ENCODE data around the gene ALDH3B1.

Gene ALDH3B1

DNA sequence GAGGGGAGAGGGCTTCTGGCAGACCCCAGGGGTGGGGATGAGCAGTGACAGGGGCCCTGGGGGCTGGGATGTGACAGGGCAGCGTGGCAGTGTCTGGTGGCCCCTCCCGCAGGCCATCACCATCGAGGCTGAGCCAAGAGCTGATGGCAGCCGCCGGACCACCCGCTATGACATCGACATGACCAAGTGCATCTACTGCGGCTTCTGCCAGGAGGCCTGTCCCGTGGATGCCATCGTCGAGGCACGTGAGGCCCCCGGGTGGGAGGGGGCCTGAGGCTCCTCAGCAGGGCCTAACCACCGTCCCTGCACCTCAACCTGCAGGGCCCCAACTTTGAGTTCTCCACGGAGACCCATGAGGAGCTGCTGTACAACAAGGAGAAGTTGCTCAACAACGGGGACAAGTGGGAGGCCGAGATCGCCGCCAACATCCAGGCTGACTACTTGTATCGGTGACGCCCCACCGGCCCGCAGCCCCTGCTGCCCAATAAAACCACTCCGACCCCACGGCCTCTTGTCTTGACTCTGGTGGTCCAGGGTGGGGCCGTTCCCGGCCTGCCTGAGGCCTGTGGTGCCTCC is 26.1 kb downstream of the ALDH3B1 start:
- Histone ChIP-seq H2AFZ (ENCODE audit: low read depth, low read length) (no peak overlapping the region), H3K27ac (ENCODE audit: low read length) (no peak overlapping the region), H3K36me3 (replicated peaks; ENCODE audit: low read depth, low read length) (peaks cover 14% of the 10 kb centered on the region), H3K4me1 (ENCODE audit: low read length) (peaks cover 28% of the 10 kb centered on the region), H3K4me2 (ENCODE audit: low read length) (no peak overlapping the region), H4K20me1 (ENCODE audit: insufficient read depth, low read length) (no peaks in the 10 kb centered on the region; the same call in 1 of the 2 replicates), H3K9me3 (ENCODE audit: insufficient read depth, low read length) (no peaks in the 10 kb centered on the region), H3K4me3 (ENCODE audit: low read length) (no peak overlapping the region), H3K9ac (ENCODE audit: low read length) (no peak overlapping the region), H3K79me2 (ENCODE audit: low read length) (peaks cover 42% of the 10 kb centered on the region), H3K27me3 (ENCODE audit: low read depth, low read length) (no peaks in the 10 kb centered on the region)
- TF ChIP-seq, protein P1, sequence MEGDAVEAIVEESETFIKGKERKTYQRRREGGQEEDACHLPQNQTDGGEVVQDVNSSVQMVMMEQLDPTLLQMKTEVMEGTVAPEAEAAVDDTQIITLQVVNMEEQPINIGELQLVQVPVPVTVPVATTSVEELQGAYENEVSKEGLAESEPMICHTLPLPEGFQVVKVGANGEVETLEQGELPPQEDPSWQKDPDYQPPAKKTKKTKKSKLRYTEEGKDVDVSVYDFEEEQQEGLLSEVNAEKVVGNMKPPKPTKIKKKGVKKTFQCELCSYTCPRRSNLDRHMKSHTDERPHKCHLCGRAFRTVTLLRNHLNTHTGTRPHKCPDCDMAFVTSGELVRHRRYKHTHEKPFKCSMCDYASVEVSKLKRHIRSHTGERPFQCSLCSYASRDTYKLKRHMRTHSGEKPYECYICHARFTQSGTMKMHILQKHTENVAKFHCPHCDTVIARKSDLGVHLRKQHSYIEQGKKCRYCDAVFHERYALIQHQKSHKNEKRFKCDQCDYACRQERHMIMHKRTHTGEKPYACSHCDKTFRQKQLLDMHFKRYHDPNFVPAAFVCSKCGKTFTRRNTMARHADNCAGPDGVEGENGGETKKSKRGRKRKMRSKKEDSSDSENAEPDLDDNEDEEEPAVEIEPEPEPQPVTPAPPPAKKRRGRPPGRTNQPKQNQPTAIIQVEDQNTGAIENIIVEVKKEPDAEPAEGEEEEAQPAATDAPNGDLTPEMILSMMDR (IDR thresholded peaks at IDR 0.05; ENCODE audit: low read depth, low read length) = no peak
- no peak for TF ChIP-seq EZH2phosphoT487 (IDR thresholded peaks at IDR 0.05; ENCODE audit: low read depth)

DNA sequence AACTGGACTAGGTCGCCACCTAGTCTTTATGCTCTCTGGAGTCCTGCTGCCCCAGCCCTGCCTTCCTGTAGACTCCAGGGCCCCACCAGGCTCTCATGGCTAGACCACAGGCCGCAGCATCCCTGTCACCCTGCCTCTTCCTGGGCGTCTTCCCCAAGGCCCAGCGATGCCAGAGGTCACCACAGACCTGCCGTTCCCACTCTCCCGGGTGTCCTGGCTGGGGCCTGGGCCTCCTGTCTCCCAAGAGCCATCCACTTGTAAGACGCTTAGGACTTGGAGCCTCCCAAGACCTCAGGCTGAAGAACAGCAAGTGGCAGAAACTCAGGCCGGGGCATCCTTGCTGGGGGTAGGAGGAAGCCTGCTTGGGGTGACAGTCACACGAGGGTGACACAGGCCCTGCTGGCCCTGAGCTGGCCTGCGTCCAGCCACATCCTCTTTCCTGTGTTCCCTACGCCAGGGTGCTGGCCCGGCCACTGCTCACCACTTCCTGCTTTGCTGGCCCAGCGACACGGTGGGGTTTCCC is 26.7 kb downstream of the ALDH3B1 start:
- Histone ChIP-seq H3K4me2 (ENCODE audit: low read length) (no peak overlapping the region), H2AFZ (ENCODE audit: low read depth, low read length) (no peak overlapping the region), H3K4me1 (ENCODE audit: low read length) (peaks cover 24% of the 10 kb centered on the region), H4K20me1 (ENCODE audit: insufficient read depth, low read length) (no peaks in the 10 kb centered on the region; the same call in 1 of the 2 replicates), H3K9me3 (ENCODE audit: insufficient read depth, low read length) (no peaks in the 10 kb centered on the region), H3K27ac (ENCODE audit: low read length) (no peak overlapping the region), H3K9ac (ENCODE audit: low read length) (no peak overlapping the region), H3K27me3 (ENCODE audit: low read depth, low read length) (no peaks in the 10 kb centered on the region), H3K79me2 (ENCODE audit: low read length) (peaks cover 42% of the 10 kb centered on the region), H3K36me3 (replicated peaks; ENCODE audit: low read depth, low read length) (peaks cover 19% of the 10 kb centered on the region), H3K4me3 (ENCODE audit: low read length) (no peak overlapping the region)
- TF ChIP-seq EZH2phosphoT487 (IDR thresholded peaks at IDR 0.05; ENCODE audit: low read depth) = no peak
- TF ChIP-seq, protein P1 (IDR thresholded peaks at IDR 0.05; ENCODE audit: low read depth, low read length) = no peak

DNA sequence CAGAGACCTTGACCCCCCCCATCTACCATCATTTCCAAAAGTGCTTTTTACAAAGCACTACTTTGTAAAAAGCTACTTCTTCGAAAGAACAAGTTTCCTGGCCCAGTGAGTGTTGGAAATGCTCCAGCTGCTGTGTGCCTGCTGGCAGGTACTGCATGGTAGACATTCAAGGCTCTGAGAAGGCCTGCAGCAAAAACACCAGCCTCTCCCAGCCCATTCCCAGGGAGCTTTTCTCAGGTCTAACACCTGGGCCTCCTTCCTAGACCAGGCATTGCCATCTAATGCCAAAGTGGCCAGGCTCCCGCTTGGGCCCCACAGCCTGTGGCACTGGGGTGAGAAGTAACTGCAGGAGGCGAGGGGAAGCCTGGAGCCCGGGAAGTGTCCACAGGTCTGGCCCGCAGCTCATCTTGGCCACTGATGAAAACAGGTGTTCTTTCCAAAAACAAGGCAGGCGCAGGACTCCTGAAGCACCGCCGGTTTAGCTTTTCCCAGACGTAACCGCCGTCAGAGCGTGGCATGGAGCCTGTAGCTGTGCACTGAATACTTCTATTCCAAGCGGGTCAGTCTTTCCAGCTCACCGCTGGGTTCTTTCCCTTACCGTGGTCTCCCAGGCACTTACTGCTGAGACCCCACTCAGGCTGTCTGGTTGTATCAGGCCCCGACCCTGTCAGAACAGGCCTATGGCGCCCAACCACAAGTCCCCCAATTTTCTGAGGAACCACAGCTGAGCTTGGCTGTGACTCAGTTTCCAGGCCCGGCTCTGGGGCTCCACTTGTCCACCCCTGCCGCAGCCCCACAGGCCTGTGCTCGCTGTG is 27.5 kb downstream of the ALDH3B1 start:
- peaks cover 20% of the 10 kb centered on the region for H3K4me1 ChIP-seq (ENCODE audit: low read length)
- H3K36me3 ChIP-seq (replicated peaks; ENCODE audit: low read depth, low read length) = peaks cover 25% of the 10 kb centered on the region

More for the DNA sequence above, 27.5 kb downstream of the ALDH3B1 start:
- Histone ChIP-seq H3K4me2 (ENCODE audit: low read length) (peak overlapping the region; percentile 97), H3K4me3 (ENCODE audit: low read length) (peak overlapping the region; percentile 81), H3K79me2 (ENCODE audit: low read length) (peaks cover 42% of the 10 kb centered on the region), H3K9ac (ENCODE audit: low read length) (no peak overlapping the region), H2AFZ (ENCODE audit: low read depth, low read length) (no peak overlapping the region), H3K9me3 (ENCODE audit: insufficient read depth, low read length) (no peaks in the 10 kb centered on the region), H3K27me3 (ENCODE audit: low read depth, low read length) (no peaks in the 10 kb centered on the region), H3K27ac (ENCODE audit: low read length) (no peak overlapping the region), H4K20me1 (ENCODE audit: insufficient read depth, low read length) (no peaks in the 10 kb centered on the region; the same call in 1 of the 2 replicates)
- TF ChIP-seq, protein P1 (IDR thresholded peaks at IDR 0.05; ENCODE audit: low read depth, low read length) = no peak
- TF ChIP-seq EZH2phosphoT487 (IDR thresholded peaks at IDR 0.05; ENCODE audit: low read depth) = no peak
